HEK293T (cell line): ENCODE data around the gene EVPL.

Source experiments
- ARNT ChIP-seq: fragments of 450-650 bp; IDR thresholded peaks from 2 replicates; pipeline ENCODE4 v1.6.1; 2017; ENCODE audit warnings: mild to moderate bottlenecking
- BHLHE40 ChIP-seq: fragments of 450-650 bp; IDR thresholded peaks from 2 replicates; pipeline ENCODE4 v1.6.1; 2016; ENCODE audit warnings: mild to moderate bottlenecking, moderate library complexity, borderline replicate concordance
- CTBP1 ChIP-seq: fragments of 450-650 bp; IDR thresholded peaks from 2 replicates; pipeline ENCODE4 v1.6.1; 2016; ENCODE audit warnings: borderline replicate concordance
- ELF4 ChIP-seq: fragments of 450-650 bp; IDR thresholded peaks from 2 replicates; pipeline ENCODE4 v1.6.1; 2017; ENCODE audit warnings: antibody characterized with exemption
- FOXA1 ChIP-seq: fragments of 450-650 bp; IDR thresholded peaks from 2 replicates; pipeline ENCODE4 v1.6.1; 2016; ENCODE audit warnings: mild to moderate bottlenecking
- FOXK2 ChIP-seq: fragments of 450-650 bp; IDR thresholded peaks from 2 replicates; pipeline ENCODE4 v1.6.1; 2016; ENCODE audit warnings: mild to moderate bottlenecking
- FOXM1 ChIP-seq: fragments of 450-650 bp; IDR thresholded peaks from 2 replicates; pipeline ENCODE4 v1.6.1; 2017; ENCODE audit warnings: mild to moderate bottlenecking, borderline replicate concordance
- HDGF ChIP-seq: fragments of 450-650 bp; IDR thresholded peaks from 2 replicates; pipeline ENCODE4 v1.6.1; 2017; ENCODE audit warnings: antibody characterized with exemption, borderline replicate concordance
- LEF1 ChIP-seq: fragments of 450-650 bp; IDR thresholded peaks from 2 replicates; pipeline ENCODE4 v1.6.1; 2017; ENCODE audit warnings: mild to moderate bottlenecking, borderline replicate concordance
- NFRKB ChIP-seq: fragments of 450-650 bp; IDR thresholded peaks from 2 replicates; pipeline ENCODE4 v1.6.1; 2016; ENCODE audit warnings: mild to moderate bottlenecking, moderate library complexity
- PKNOX1 ChIP-seq: fragments of 450-650 bp; IDR thresholded peaks from 2 replicates; pipeline ENCODE4 v1.6.1; 2016
- SP1 ChIP-seq: fragments of 450-650 bp; IDR thresholded peaks from 2 replicates; pipeline ENCODE4 v1.6.1; 2017
- SUZ12 ChIP-seq: fragments of 450-650 bp; IDR thresholded peaks from 2 replicates; pipeline ENCODE4 v1.6.1; 2016; ENCODE audit warnings: mild to moderate bottlenecking
- TARDBP ChIP-seq: fragments of 450-650 bp; IDR thresholded peaks from 2 replicates; pipeline ENCODE4 v1.6.1; 2016

- TF ChIP-seq FOXK2 (no peak), SUZ12 (no peak), HDGF (no peak), FOXM1 (no peak), SP1 (no peak), ELF4 (no peak), LEF1 (no peak), ARNT (no peak), BHLHE40 (no peak), NFRKB (no peak), FOXA1 (no peak), CTBP1 (no peak), PKNOX1 (no peak), TARDBP (no peak)
Measured at GRCh38 chr17:76007850-76008165, 19.3 kb downstream of the EVPL start.
